A549 treated with ZK216348 at 1 μM for 4 hours (cell line): ENCODE measurements around the gene ELANE. TPM values are rescaled to one million over a fixed set of nuclear protein-coding genes. Genes with fewer than 3 reads are reported as not detected.

ENCODE experiments used
- total RNA-seq: library from RNA; stranded (reverse); fragments of 200-300 nt; extraction: Qiagen RNA extraction; gene quantifications from 5 replicates; pipeline ENCODE4 v1.2.3, GENCODE V29; 2022; ENCODE audit warnings: low read depth

Gene ELANE
- total RNA-seq: 0.15 to 0.16 TPM in 2 of 5 replicates, not detected in the others

DNA sequence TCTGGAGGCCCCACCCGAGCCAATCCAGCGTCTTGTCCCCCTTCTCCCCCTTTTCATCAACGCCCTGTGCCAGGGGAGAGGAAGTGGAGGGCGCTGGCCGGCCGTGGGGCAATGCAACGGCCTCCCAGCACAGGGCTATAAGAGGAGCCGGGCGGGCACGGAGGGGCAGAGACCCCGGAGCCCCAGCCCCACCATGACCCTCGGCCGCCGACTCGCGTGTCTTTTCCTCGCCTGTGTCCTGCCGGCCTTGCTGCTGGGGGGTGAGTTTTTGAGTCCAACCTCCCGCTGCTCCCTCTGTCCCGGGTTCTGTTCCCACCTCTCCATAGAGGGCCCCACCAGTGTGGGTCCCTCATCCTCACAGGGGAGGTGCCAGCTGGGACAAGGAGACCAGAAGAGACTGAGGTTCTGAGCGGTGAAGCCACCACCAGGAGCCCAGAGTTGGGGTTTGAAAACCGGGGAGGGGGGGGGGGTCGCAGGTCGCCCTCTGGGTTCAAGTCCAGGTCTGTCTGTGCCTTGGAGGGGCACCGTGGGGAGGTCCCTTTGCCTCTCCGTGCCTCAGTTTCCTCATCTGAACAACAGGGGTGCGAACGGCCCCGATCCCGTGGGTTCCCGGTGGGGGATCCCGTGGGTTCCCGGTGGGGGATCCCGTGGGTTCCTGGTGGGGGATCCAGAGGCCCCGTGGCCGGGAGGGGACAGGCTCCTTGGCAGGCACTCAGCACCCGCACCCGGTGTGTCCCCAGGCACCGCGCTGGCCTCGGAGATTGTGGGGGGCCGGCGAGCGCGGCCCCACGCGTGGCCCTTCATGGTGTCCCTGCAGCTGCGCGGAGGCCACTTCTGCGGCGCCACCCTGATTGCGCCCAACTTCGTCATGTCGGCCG, at the start of gene ELANE:
TSS of gene ELANE (plus strand) at position 168 of the 878 bp plus-strand sequence. CDS start at position 194, 26 bp downstream.

DNA sequence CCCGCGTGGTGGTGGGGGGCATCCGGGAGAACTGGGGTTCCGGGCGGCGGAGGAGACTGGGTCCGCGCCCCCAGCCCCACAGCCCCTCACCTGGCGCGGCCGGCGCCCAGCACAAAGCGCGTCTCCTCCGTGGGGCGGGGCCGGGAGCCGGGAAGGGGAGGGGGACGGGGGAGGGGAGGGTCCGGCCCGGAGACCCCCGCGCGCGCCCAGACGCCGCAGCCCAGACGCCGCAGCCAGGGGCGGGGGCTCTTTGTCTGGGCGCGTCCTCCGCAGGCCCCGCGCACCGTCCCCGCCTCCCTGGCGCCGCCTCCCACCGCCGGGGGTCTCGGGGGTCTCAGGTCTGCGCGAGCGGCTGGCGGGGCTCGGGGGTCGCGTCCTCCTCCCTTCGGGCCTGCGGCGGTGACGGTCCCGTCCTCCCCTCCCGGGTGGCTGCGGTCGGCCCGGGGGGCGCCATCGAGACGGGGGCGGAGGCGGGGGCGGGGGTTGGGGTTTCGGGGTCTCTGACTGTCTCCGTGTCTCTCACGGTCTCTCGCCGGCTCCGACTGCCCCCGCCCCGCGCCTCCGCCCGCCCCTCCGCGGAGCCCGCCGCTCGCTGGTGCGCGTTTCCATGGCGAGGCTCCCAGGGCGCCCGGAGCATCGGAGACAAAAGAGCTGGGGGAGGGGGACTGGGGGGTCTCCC, 30.1 kb upstream of the ELANE start, which contains the start of gene PLPPR3:
TSS of gene PLPPR3 (minus strand) at position 131 of the 679 bp plus-strand sequence. CDS start 396 bp downstream, outside the sequence.

DNA sequence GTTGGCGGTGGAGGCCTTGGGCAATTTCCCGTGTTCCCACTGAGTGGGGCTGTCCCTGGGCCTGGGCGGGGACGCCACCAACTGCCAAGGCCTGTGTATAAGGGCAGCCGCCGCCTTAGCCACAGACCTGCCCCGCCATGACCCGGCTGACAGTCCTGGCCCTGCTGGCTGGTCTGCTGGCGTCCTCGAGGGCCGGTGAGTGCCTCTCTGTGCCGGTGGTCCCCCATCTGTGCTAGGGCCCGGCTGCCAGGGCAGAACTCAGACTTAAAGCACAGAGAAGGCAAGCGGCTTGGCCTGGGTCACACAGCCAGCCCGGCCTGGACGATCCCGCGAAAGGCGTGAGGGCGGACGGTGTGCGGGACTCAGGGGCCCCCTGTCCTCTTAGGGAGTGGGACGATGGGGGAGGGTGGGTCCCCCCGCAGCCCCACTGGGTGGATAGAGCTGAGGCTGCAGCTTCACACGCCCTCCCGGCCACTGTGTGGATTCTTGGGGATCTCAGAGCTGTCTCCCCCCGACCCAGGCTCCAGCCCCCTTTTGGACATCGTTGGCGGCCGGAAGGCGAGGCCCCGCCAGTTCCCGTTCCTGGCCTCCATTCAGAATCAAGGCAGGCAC, 24.3 kb upstream of the ELANE start, which contains the start of gene AZU1:
TSS of gene AZU1 (plus strand) at position 128 of the 612 bp plus-strand sequence. CDS start at position 138, 10 bp downstream.

DNA sequence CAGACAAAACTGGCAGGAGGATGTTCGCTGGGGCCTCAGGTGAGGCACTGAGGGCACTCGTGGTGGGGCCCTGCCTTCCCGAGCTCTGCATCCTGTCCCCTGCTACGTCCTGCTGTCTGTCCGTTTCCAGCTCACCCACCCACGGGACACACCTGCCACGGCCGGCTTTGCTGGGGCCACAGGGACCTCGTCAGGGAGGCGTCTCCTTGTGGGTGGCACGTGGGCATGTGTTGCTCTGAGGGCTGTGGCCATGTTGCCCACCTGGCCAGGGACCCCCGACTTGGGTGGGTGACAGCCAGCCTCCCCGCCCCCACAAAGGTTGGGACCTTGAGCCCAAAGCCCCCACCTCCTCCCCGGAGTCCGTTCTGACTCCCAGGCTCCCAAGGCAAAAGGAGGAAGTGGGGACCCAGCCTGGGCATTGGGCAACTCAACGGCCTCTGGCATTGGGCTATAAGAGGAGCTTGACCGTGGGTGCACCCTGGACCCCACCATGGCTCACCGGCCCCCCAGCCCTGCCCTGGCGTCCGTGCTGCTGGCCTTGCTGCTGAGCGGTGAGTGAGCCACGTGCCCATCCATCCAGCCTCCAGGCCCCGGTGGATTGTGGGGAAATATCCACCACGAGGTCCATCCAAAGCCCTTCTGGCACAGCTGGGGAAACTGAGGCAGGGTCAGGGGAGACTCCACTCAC, 11.4 kb upstream of the ELANE start, which contains the start of gene PRTN3:
TSS of gene PRTN3 (plus strand) at position 481 of the 688 bp plus-strand sequence. CDS start at position 491, 10 bp downstream.

DNA sequence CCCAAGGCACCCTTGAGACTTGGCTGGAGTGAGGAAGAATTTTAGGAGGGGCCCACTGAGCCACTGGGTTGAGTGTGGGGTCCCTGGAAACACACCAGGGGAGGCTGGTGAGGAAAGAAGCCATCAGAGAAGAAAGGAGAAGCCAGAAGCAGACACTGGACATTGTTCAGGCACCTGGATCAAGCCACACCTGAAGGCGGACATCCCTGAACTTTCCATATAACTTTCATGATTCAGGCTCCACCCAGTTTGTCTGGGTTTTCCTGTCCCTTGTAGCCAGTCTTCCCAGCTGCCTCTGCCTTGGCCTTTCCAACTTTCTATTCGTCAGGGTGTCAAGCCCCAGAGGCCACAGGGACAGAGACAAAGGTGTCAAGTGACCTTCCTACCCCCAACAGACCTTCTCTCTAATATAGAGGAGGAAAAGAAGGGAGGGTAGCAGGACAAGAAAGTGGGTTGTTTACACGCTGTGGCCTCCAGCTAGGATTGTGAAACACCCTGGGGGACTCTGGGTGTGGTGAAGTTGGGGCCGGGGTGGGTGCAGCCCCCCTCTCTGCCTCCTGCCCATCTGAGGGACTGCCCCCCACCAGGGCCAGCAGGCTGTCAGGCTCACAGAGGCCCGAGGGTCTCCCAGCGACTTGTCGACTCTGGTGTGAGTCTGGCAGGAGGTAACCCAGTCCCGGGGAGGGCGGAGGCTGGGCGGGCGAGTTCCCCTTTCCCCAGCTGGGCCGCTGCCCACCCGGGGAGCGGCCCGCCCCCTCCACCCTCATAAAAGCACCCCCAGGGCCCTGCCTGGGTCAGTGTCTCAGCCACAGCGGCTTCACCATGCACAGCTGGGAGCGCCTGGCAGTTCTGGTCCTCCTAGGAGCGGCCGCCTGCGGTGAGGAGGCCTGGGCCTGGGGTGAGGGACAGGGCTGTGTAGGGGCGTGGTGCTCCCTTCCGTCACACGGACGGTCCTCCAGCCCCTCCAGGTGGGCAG, 7.1 kb downstream of the ELANE start, which contains the start of gene CFD:
TSS of gene CFD (plus strand) at position 797 of the 976 bp plus-strand sequence. CDS start at position 823, 26 bp downstream.

DNA sequence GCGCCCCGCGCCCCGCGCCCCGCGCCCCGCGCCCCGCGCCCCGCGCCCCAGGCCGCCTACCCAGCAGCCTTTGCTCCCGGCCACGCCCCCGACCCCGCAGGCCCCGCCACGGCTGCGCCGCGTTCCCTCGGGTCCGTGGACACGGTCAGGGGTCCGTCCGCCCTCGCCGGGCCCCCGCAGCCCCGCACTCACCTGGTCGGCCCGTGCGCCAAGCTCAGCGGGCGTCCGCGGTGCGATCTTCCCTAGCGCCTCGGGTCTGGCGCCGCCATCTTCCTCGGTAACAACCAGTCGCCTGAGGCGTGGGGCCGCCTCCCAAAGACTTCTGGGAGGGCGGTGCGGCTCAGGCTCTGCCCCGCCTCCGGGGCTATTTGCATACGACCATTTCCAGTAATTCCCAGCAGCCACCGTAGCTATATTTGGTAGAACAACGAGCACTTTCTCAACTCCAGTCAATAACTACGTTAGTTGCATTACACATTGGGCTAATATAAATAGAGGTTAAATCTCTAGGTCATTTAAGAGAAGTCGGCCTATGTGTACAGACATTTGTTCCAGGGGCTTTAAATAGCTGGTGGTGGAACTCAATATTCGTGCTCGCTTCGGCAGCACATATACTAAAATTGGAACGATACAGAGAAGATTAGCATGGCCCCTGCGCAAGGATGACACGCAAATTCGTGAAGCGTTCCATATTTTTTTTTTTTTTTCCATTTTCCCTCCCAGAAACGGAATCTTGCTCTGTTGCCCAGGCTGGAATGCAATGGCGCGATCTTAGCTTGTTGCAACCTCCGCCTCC, 41.0 kb downstream of the ELANE start, which contains the start of the genes MED16 and RNU6-9:
TSS of gene MED16 (minus strand) at position 294 of the 796 bp plus-strand sequence. CDS start 2,056 bp downstream, outside the sequence.
TSS of gene RNU6-9 (plus strand) at position 591 of the 796 bp plus-strand sequence.

Other genes with a start within 250 kb of the ELANE start
- 68.8 to 114 TPM (median 109 TPM) in 5 replicates for gene POLRMT, start 218.8 kb upstream of the ELANE start, total RNA-seq
- gene FGF22, start 212.4 kb upstream of the ELANE start, total RNA-seq: 0.21 to 1.0 TPM (median 0.87 TPM) in 5 replicates
- 47.8 to 75.4 TPM (median 73.2 TPM) in 5 replicates for gene RNF126, start 189.1 kb upstream of the ELANE start, total RNA-seq
- 142 to 260 TPM (median 223 TPM) in 5 replicates for gene FSTL3, start 175.9 kb upstream of the ELANE start, total RNA-seq
- not detected in 5 replicates for gene PRSS57, start 156.9 kb upstream of the ELANE start, total RNA-seq
- 9.7 to 17.2 TPM (median 14.3 TPM) in 5 replicates for gene PALM, start 143.4 kb upstream of the ELANE start, total RNA-seq
- gene MISP, start 101.2 kb upstream of the ELANE start, total RNA-seq: 57.6 to 105 TPM (median 93.9 TPM) in 5 replicates
- gene PTBP1, start 54.9 kb upstream of the ELANE start, total RNA-seq: 198 to 222 TPM (median 215 TPM) in 5 replicates
- gene PLPPR3, start 30.3 kb upstream of the ELANE start, total RNA-seq: 1.2 to 7.0 TPM (median 5.6 TPM) in 5 replicates
- gene AZU1, start 24.5 kb upstream of the ELANE start, total RNA-seq: 0.26 to 0.27 TPM in 2 of 5 replicates, not detected in the others
- 0.24 to 0.64 TPM (median 0.34 TPM) in 3 of 5 replicates, not detected in the others for gene PRTN3, start 11.3 kb upstream of the ELANE start, total RNA-seq
- gene CFD, start 7.4 kb downstream of the ELANE start, total RNA-seq: 5.8 to 25.7 TPM (median 20.6 TPM) in 5 replicates
- 11.8 to 23.9 TPM (median 23.1 TPM) in 5 replicates for gene MED16, start 40.9 kb downstream of the ELANE start, total RNA-seq
- gene RNU6-9, start 41.2 kb downstream of the ELANE start, total RNA-seq: not detected in 5 replicates
- gene R3HDM4, start 60.9 kb downstream of the ELANE start, total RNA-seq: 23.4 to 55.9 TPM (median 41.8 TPM) in 5 replicates
- 0.21 to 0.62 TPM (median 0.42 TPM) in 4 of 5 replicates, not detected in the other for gene KISS1R, start 65.0 kb downstream of the ELANE start, total RNA-seq
- gene ARID3A, start 73.7 kb downstream of the ELANE start, total RNA-seq: 3.3 to 8.5 TPM (median 7.0 TPM) in 5 replicates
- gene WDR18, start 132.0 kb downstream of the ELANE start, total RNA-seq: 37.9 to 71.8 TPM (median 69.0 TPM) in 5 replicates
- gene GRIN3B, start 148.1 kb downstream of the ELANE start, total RNA-seq: 0.88 to 4.3 TPM (median 3.3 TPM) in 5 replicates
- gene TMEM259, start 168.8 kb downstream of the ELANE start, total RNA-seq: 55.7 to 134 TPM (median 120 TPM) in 5 replicates
- gene RNU6-2, start 169.2 kb downstream of the ELANE start, total RNA-seq: not detected in 5 replicates
- 58.7 to 77.1 TPM (median 66.0 TPM) in 5 replicates for gene CNN2, start 174.3 kb downstream of the ELANE start, total RNA-seq
- 6.2 to 17.5 TPM (median 12.9 TPM) in 5 replicates for gene ABCA7, start 187.8 kb downstream of the ELANE start, total RNA-seq
- 1.5 to 4.0 TPM (median 3.6 TPM) in 5 replicates for gene ARHGAP45, start 214.9 kb downstream of the ELANE start, total RNA-seq
- gene POLR2E, start 243.1 kb downstream of the ELANE start, total RNA-seq: 163 to 257 TPM (median 236 TPM) in 5 replicates